ENCODE results near the gene EMC8.
"Not testable (repeated sequence)": the region's sequence is repeated elsewhere in the genome, so short reads cannot be mapped to it uniquely, and the experiment has no call there.

Gene EMC8

GRCh38 chr16:85823328-85823920 lies 24.1 kb upstream of the EMC8 start:
- Histone ChIP-seq H3K4me3 (ENCODE audit: extremely low read depth, insufficient read depth, low read length, poor library complexity, severe bottlenecking) (no peak overlapping the region), H3K4me1 (ENCODE audit: control insufficient read depth, insufficient read depth, low read length, poor library complexity, severe bottlenecking) (no peaks in the 10 kb centered on the region), H3K9me3 (ENCODE audit: control insufficient read depth, low read length) (no peaks in the 10 kb centered on the region), H3K36me3 (ENCODE audit: control insufficient read depth, insufficient read depth, low read length) (no peaks in the 10 kb centered on the region), H3K27ac (ENCODE audit: low read depth, low read length, severe bottlenecking) (no peak overlapping the region)
- WGBS, 2 experiments (ENCODE audit: insufficient coverage in 2 of 2) = 89 to 100% methylated on average over 1 of the region's 1 CpG

DNA sequence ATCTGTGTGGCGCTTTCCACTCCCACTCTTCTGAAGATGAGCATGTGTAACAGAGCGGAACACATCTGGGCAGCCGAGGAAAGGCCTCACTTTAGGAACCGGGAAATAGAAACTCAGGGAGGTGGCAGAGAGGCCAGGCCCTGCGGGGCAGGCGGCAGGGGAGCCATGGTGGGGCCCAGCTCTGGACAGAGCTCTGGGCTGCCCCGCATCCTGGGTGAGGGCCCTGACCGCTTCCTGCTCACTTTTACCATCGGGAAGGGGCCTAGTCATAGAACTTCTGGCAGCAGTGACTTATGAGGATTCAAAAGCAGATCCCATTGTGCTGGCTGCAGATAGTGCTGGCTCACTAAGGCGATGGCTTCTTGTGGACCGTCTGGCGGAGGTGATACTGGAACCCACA lies 22.8 kb upstream of the EMC8 start:
- Histone ChIP-seq H3K4me3 (ENCODE audit: extremely low read depth, insufficient read depth, low read length, poor library complexity, severe bottlenecking) (no peak overlapping the region), H3K4me1 (ENCODE audit: control insufficient read depth, insufficient read depth, low read length, poor library complexity, severe bottlenecking) (no peaks in the 10 kb centered on the region), H3K27ac (ENCODE audit: low read depth, low read length, severe bottlenecking) (no peak overlapping the region), H3K36me3 (ENCODE audit: control insufficient read depth, insufficient read depth, low read length) (no peaks in the 10 kb centered on the region), H3K9me3 (ENCODE audit: control insufficient read depth, low read length) (no peaks in the 10 kb centered on the region)
- 92 to 94% methylated on average over 12 of the region's 12 CpGs for WGBS, 2 experiments (ENCODE audit: insufficient coverage in 2 of 2)

- no peaks in the 10 kb centered on the region for H3K4me1 ChIP-seq (ENCODE audit: control insufficient read depth, insufficient read depth, low read length, poor library complexity, severe bottlenecking)
- 21 to 22% methylated on average over 18 to 24 of the region's 27 CpGs for WGBS, 2 experiments (ENCODE audit: insufficient coverage in 2 of 2)
- H3K9me3 ChIP-seq (ENCODE audit: control insufficient read depth, low read length) = no peaks in the 10 kb centered on the region
- no peak overlapping the region for H3K27ac ChIP-seq (ENCODE audit: low read depth, low read length, severe bottlenecking)
- no peaks in the 10 kb centered on the region for H3K36me3 ChIP-seq (ENCODE audit: control insufficient read depth, insufficient read depth, low read length)
- no peak overlapping the region for H3K4me3 ChIP-seq (ENCODE audit: extremely low read depth, insufficient read depth, low read length, poor library complexity, severe bottlenecking)
Measured at GRCh38 chr16:85821390-85822135, 22.2 kb upstream of the EMC8 start.

GRCh38 chr16:85820604-85821372 lies 21.4 kb upstream of the EMC8 start:
- 65 to 77% methylated on average over 20 to 21 of the region's 22 CpGs for WGBS, 2 experiments (ENCODE audit: insufficient coverage in 2 of 2)
- no peak overlapping the region for H3K27ac ChIP-seq (ENCODE audit: low read depth, low read length, severe bottlenecking)
- H3K4me3 ChIP-seq (ENCODE audit: extremely low read depth, insufficient read depth, low read length, poor library complexity, severe bottlenecking) = no peak overlapping the region
- no peaks in the 10 kb centered on the region for H3K4me1 ChIP-seq (ENCODE audit: control insufficient read depth, insufficient read depth, low read length, poor library complexity, severe bottlenecking)
- H3K9me3 ChIP-seq (ENCODE audit: control insufficient read depth, low read length) = no peaks in the 10 kb centered on the region
- no peaks in the 10 kb centered on the region for H3K36me3 ChIP-seq (ENCODE audit: control insufficient read depth, insufficient read depth, low read length)

DNA sequence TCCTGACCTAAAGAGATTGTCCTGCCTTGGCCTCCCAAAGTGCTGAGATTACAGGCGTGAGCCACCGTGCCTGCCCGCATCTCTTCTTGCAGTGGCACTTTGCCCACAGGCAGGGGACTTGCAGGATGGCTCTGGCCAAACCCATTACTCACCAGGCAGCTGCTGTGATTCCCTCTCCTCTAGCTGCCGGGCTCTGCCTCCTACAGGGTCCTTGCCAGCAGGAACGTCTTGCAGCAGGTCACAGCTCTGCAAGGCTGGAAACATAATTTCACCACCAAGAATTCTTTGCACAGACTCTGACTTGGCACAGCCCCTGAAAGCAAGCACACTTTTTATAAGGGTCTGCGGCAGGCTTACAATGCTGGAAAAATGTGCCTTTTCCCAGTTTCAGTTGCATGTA lies 20.4 kb upstream of the EMC8 start:
- Histone ChIP-seq H3K36me3 (ENCODE audit: control insufficient read depth, insufficient read depth, low read length) (no peaks in the 10 kb centered on the region), H3K27ac (ENCODE audit: low read depth, low read length, severe bottlenecking) (no peak overlapping the region), H3K4me1 (ENCODE audit: control insufficient read depth, insufficient read depth, low read length, poor library complexity, severe bottlenecking) (no peaks in the 10 kb centered on the region), H3K4me3 (ENCODE audit: extremely low read depth, insufficient read depth, low read length, poor library complexity, severe bottlenecking) (no peak overlapping the region), H3K9me3 (ENCODE audit: control insufficient read depth, low read length) (no peaks in the 10 kb centered on the region)
- WGBS, 2 experiments (ENCODE audit: insufficient coverage in 2 of 2) = 82 to 90% methylated on average over 5 to 6 of the region's 6 CpGs

DNA sequence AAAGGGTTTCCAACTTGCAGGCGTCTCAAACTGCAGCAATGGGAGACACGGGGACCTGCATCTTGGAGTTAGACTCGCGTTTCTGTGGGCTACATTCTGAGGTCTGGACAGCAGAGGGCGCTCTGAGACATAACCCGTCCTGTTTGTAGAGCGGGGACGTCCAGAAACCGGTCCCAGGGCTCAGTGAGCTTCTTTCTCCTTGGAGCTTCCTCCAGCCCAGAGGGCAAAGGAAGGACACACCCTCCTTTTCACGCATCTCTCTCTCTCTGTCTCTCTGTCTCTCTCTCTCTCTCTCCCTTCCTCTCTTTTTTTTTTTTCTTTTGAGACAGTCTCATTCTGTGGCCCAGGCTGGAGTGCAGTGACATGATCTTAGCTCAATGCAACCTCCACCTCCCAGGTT lies 19.9 kb upstream of the EMC8 start:
- Histone ChIP-seq H3K36me3 (ENCODE audit: control insufficient read depth, insufficient read depth, low read length) (no peaks in the 10 kb centered on the region), H3K4me3 (ENCODE audit: extremely low read depth, insufficient read depth, low read length, poor library complexity, severe bottlenecking) (no peak overlapping the region), H3K27ac (ENCODE audit: low read depth, low read length, severe bottlenecking) (no peak overlapping the region), H3K9me3 (ENCODE audit: control insufficient read depth, low read length) (no peaks in the 10 kb centered on the region), H3K4me1 (ENCODE audit: control insufficient read depth, insufficient read depth, low read length, poor library complexity, severe bottlenecking) (no peaks in the 10 kb centered on the region)
- 4 to 6% methylated on average over 10 of the region's 10 CpGs for WGBS, 2 experiments (ENCODE audit: insufficient coverage in 2 of 2)

DNA sequence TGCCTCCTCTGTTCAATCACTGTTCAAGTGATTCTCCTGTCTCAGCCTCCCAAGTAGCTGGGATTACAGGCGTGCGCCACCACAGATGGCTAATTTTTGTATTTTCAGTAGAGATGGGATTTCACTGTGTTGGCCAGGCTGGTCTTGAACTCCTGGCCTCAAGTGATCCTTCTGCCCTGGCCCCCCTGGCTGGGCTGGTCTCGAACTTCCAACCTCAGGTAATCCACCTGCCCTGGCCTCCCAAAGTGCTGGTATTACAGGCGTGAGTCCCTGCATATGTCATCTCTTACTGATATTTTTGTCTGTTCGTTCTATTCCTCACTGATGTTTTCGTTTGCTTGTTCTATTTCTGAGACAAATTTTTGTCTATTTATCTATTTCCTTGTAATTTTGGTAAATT lies 17.9 kb upstream of the EMC8 start:
- not testable (repeated sequence) for H3K36me3 ChIP-seq (ENCODE audit: control insufficient read depth, insufficient read depth, low read length); H3K27ac ChIP-seq (ENCODE audit: low read depth, low read length, severe bottlenecking); H3K4me3 ChIP-seq (ENCODE audit: extremely low read depth, insufficient read depth, low read length, poor library complexity, severe bottlenecking); H3K4me1 ChIP-seq (ENCODE audit: control insufficient read depth, insufficient read depth, low read length, poor library complexity, severe bottlenecking); H3K9me3 ChIP-seq (ENCODE audit: control insufficient read depth, low read length)
- 83 to 92% methylated on average over 1 to 2 of the region's 6 CpGs for WGBS, 2 experiments (ENCODE audit: insufficient coverage in 2 of 2)

DNA sequence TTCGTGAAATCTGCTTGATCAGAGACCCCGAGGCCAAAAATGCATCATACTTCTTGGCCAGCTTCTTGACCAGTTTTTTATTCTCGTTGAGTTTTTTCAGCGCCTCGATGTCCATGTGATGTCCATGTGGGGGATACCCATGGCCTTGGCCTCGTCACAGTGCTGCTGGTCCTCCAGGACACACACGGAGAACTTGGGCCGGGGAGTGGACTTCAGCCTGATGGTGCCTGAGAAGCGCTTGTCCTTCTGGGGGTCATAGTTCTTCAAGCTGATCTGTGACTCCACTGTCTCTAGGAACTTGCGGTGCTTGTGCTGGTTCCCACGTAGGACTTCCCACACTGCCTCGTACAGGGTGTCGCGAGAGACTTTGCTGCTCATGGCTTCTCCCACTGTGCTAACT lies 16.8 kb upstream of the EMC8 start:
- H3K4me3 ChIP-seq (ENCODE audit: extremely low read depth, insufficient read depth, low read length, poor library complexity, severe bottlenecking) = no peak overlapping the region
- H3K27ac ChIP-seq (ENCODE audit: low read depth, low read length, severe bottlenecking) = no peak overlapping the region
- no peaks in the 10 kb centered on the region for H3K4me1 ChIP-seq (ENCODE audit: control insufficient read depth, insufficient read depth, low read length, poor library complexity, severe bottlenecking)
- WGBS, 2 experiments (ENCODE audit: insufficient coverage in 2 of 2) = 89 to 96% methylated on average over 10 to 11 of the region's 14 CpGs
- no peaks in the 10 kb centered on the region for H3K9me3 ChIP-seq (ENCODE audit: control insufficient read depth, low read length)
- no peaks in the 10 kb centered on the region for H3K36me3 ChIP-seq (ENCODE audit: control insufficient read depth, insufficient read depth, low read length)

- H3K27ac ChIP-seq (ENCODE audit: low read depth, low read length, severe bottlenecking) = no peak overlapping the region
- H3K9me3 ChIP-seq (ENCODE audit: control insufficient read depth, low read length) = no peaks in the 10 kb centered on the region
- H3K36me3 ChIP-seq (ENCODE audit: control insufficient read depth, insufficient read depth, low read length) = no peaks in the 10 kb centered on the region
- H3K4me3 ChIP-seq (ENCODE audit: extremely low read depth, insufficient read depth, low read length, poor library complexity, severe bottlenecking) = no peak overlapping the region
- WGBS, 2 experiments (ENCODE audit: insufficient coverage in 2 of 2) = 90 to 97% methylated on average over 18 of the region's 20 CpGs
- H3K4me1 ChIP-seq (ENCODE audit: control insufficient read depth, insufficient read depth, low read length, poor library complexity, severe bottlenecking) = no peaks in the 10 kb centered on the region
Measured at GRCh38 chr16:85812811-85813700, 13.7 kb upstream of the EMC8 start.

- H3K4me3 ChIP-seq (ENCODE audit: extremely low read depth, insufficient read depth, low read length, poor library complexity, severe bottlenecking) = no peak overlapping the region
- H3K4me1 ChIP-seq (ENCODE audit: control insufficient read depth, insufficient read depth, low read length, poor library complexity, severe bottlenecking) = no peaks in the 10 kb centered on the region
- H3K9me3 ChIP-seq (ENCODE audit: control insufficient read depth, low read length) = no peaks in the 10 kb centered on the region
- peaks cover under 1% of the 10 kb centered on the region for H3K36me3 ChIP-seq (ENCODE audit: control insufficient read depth, insufficient read depth, low read length)
- 72 to 74% methylated on average over 35 to 36 of the region's 37 CpGs for WGBS, 2 experiments (ENCODE audit: insufficient coverage in 2 of 2)
- H3K27ac ChIP-seq (ENCODE audit: low read depth, low read length, severe bottlenecking) = no peak overlapping the region
Measured at GRCh38 chr16:85812031-85812807, 12.9 kb upstream of the EMC8 start.
